Measurements from ENCODE around the gene OR51G1. TPM values are rescaled to one million over a fixed set of nuclear protein-coding genes. Genes with fewer than 3 reads are reported as not detected.
"Not testable (repeated sequence)": the region's sequence is repeated elsewhere in the genome, so short reads cannot be mapped to it uniquely, and the experiment has no call there.

OR51G1 gene, protein sequence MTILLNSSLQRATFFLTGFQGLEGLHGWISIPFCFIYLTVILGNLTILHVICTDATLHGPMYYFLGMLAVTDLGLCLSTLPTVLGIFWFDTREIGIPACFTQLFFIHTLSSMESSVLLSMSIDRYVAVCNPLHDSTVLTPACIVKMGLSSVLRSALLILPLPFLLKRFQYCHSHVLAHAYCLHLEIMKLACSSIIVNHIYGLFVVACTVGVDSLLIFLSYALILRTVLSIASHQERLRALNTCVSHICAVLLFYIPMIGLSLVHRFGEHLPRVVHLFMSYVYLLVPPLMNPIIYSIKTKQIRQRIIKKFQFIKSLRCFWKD
- total RNA-seq, result not detected

GRCh38 chr11:4924239-4924638 lies at the start of gene OR51G1:
TSS of gene OR51G1 (minus strand) at chr11:4924339. CDS start at chr11:4924339, 0 bp downstream.
- Mint-ChIP-seq H3K27me3 (peaks cover 11% of the 10 kb centered on the region), H3K9me3 (ENCODE audit: low read depth) (no peaks in the 10 kb centered on the region), H3K27ac (no peak within 1 kb of the TSS), H3K4me1 (no peaks in the 10 kb centered on the region), H3K4me3 (no peak within 1 kb of the TSS), H3K36me3 (ENCODE audit: low read depth) (no peaks in the 10 kb centered on the region)
- intact Hi-C loops (cut with DNase I, micrococcal nuclease), result no loop called here
- ChIA-PET CTCF (no interaction called here), POLR2A (no interaction called here)
- ATAC-seq, result no peak
- no peak for DNase-seq

- ChIA-PET CTCF (interaction anchor here (0.6 kb wide), 1 partner anchor 26 kb away, joined by 3 read pairs; no protein-coding TSS in a partner anchor), POLR2A (no interaction called here)
- intact Hi-C loops (cut with DNase I, micrococcal nuclease), result no loop called here
- no peaks in the 10 kb centered on the region for H3K36me3 Mint-ChIP-seq (ENCODE audit: low read depth)
- no peak overlapping the region for H3K27ac Mint-ChIP-seq
- H3K4me1 Mint-ChIP-seq, result no peaks in the 10 kb centered on the region
- H3K4me3 Mint-ChIP-seq, result no peak overlapping the region
- ATAC-seq (no peak), DNase-seq (no peak)
- H3K9me3 Mint-ChIP-seq (ENCODE audit: low read depth), result peaks cover 1% of the 10 kb centered on the region
- H3K27me3 Mint-ChIP-seq, result peaks cover 4% of the 10 kb centered on the region
Measured at GRCh38 chr11:4962816-4963215, 38.7 kb upstream of the OR51G1 start.

- ChIA-PET CTCF (no interaction called here), POLR2A (no interaction called here)
- DNase-seq (no peak), ATAC-seq (peak; percentile 42)
- Mint-ChIP-seq H3K9me3 (ENCODE audit: low read depth) (peaks cover 1% of the 10 kb centered on the region), H3K4me1 (no peaks in the 10 kb centered on the region), H3K36me3 (ENCODE audit: low read depth) (no peaks in the 10 kb centered on the region), H3K27ac (no peak overlapping the region), H3K4me3 (no peak overlapping the region), H3K27me3 (peaks cover 2% of the 10 kb centered on the region)
- intact Hi-C loops (cut with DNase I, micrococcal nuclease), result no loop called here
Measured at GRCh38 chr11:4960877-4961276, 36.7 kb upstream of the OR51G1 start.

GRCh38 chr11:4957396-4957795 lies 33.3 kb upstream of the OR51G1 start:
- Mint-ChIP-seq H3K9me3 (ENCODE audit: low read depth) (peaks cover 1% of the 10 kb centered on the region), H3K27me3 (peaks cover 4% of the 10 kb centered on the region), H3K27ac (no peak overlapping the region), H3K4me3 (no peak overlapping the region), H3K36me3 (ENCODE audit: low read depth) (no peaks in the 10 kb centered on the region), H3K4me1 (no peaks in the 10 kb centered on the region)
- DNase-seq (no peak), ATAC-seq (no peak)
- ChIA-PET CTCF (no interaction called here), POLR2A (no interaction called here)
- intact Hi-C loops (cut with DNase I, micrococcal nuclease), result no loop called here

- H3K36me3 Mint-ChIP-seq (ENCODE audit: low read depth); H3K4me3 Mint-ChIP-seq; H3K27ac Mint-ChIP-seq; CTCF ChIA-PET; H3K9me3 Mint-ChIP-seq (ENCODE audit: low read depth); ATAC-seq; H3K4me1 Mint-ChIP-seq; intact Hi-C loops (cut with DNase I, micrococcal nuclease); H3K27me3 Mint-ChIP-seq; DNase-seq; POLR2A ChIA-PET: not testable (repeated sequence)
Measured at GRCh38 chr11:4955613-4956012, 31.5 kb upstream of the OR51G1 start, which contains the start of gene OR51A2. TSS of gene OR51A2 (minus strand) at chr11:4955713. CDS start at chr11:4955713, 0 bp downstream.

DNA sequence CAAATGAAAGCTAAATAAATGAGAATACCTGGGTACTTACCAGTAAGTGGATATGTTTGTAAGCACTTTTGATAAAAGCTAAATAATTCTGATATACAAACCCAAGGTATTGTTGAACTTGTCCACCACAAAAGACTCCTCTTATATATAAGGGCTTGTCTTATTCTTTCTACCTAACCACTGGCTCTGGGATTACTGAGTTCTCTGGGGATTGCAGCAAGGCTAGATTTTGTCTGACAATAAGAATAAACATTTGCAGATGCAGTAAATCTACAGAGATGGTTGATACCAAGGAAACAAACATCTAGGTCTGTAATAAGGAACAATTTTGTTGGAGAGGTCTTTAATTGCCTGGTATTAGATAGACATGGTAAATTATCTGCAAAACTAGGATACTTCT lies 23.4 kb upstream of the OR51G1 start, which contains the start of gene OR51A4:
Gene OR51A4 (minus strand): TSS at position 101 of the 400 bp plus-strand sequence. CDS start 505 bp downstream, outside the sequence.
- Mint-ChIP-seq H3K27me3 (peaks cover 2% of the 10 kb centered on the region), H3K27ac (no peak within 1 kb of the TSS), H3K9me3 (ENCODE audit: low read depth) (no peaks in the 10 kb centered on the region), H3K36me3 (ENCODE audit: low read depth) (no peaks in the 10 kb centered on the region), H3K4me3 (no peak within 1 kb of the TSS), H3K4me1 (no peaks in the 10 kb centered on the region)
- intact Hi-C loops (cut with DNase I, micrococcal nuclease), result no loop called here
- CTCF ChIA-PET, result no interaction called here
- no peak for DNase-seq
- POLR2A ChIA-PET, result no interaction called here
- ATAC-seq, result no peak

DNA sequence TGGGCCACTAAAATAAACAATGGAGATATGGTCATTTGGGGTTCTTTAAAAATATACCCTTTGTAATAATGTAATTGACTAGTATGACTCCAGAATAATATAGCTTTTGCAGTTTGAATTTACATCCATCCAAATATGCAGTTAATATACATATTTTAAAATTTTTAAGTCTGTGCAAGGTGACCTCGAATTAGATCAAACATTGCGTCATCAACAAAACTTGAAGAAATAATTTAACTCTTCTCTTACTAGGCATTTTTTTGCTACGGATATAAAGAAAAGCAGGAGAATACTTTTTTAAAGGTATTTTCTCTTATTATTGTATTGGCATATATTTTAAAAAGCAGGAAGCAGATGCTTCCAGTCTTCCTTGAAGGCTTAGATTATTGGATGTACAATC lies 12.6 kb upstream of the OR51G1 start:
- CTCF ChIA-PET, result no interaction called here

DNA sequence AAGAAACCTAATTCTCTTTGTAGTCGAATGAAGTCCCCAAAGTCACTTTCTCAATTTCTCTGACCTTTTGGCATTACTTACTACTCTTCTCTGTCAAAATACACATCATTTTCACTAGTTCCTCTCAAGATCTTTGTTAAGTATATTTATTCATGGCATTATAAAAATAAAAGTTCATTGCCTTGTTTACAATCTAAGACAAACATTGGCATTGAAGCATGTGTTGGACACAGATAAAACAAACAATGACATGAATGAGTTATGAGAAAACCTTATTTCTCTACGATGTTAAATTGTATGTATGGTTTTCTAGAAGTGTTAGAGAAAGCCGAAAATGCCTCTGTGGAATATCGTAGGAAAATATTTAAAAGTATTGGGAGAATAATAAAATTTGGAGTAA lies 8.6 kb upstream of the OR51G1 start:
- POLR2A ChIA-PET, result no interaction called here
- no peak overlapping the region for H3K27ac Mint-ChIP-seq
- CTCF ChIA-PET, result no interaction called here
- intact Hi-C loops (cut with DNase I, micrococcal nuclease), result no loop called here
- ATAC-seq, result no peak
- no peak for DNase-seq
- no peaks in the 10 kb centered on the region for H3K4me1 Mint-ChIP-seq
- no peaks in the 10 kb centered on the region for H3K36me3 Mint-ChIP-seq (ENCODE audit: low read depth)
- no peaks in the 10 kb centered on the region for H3K9me3 Mint-ChIP-seq (ENCODE audit: low read depth)
- no peak overlapping the region for H3K4me3 Mint-ChIP-seq
- no peaks in the 10 kb centered on the region for H3K27me3 Mint-ChIP-seq

More for the DNA sequence above, 12.6 kb upstream of the OR51G1 start:
- POLR2A ChIA-PET, result no interaction called here
- DNase-seq (no peak), ATAC-seq (no peak)
- Mint-ChIP-seq H3K4me1 (no peaks in the 10 kb centered on the region), H3K9me3 (ENCODE audit: low read depth) (no peaks in the 10 kb centered on the region), H3K36me3 (ENCODE audit: low read depth) (no peaks in the 10 kb centered on the region), H3K27me3 (no peaks in the 10 kb centered on the region), H3K4me3 (no peak overlapping the region), H3K27ac (no peak overlapping the region)
- intact Hi-C loops (cut with DNase I, micrococcal nuclease), result no loop called here

- CTCF ChIA-PET, result no interaction called here
- Mint-ChIP-seq H3K4me1 (no peaks in the 10 kb centered on the region), H3K9me3 (ENCODE audit: low read depth) (no peaks in the 10 kb centered on the region), H3K27me3 (peaks cover 11% of the 10 kb centered on the region), H3K36me3 (ENCODE audit: low read depth) (no peaks in the 10 kb centered on the region), H3K4me3 (no peak overlapping the region), H3K27ac (no peak overlapping the region)
- intact Hi-C loops (cut with DNase I, micrococcal nuclease), result no loop called here
- DNase-seq (no peak), ATAC-seq (no peak)
- POLR2A ChIA-PET, result no interaction called here
Measured at GRCh38 chr11:4926608-4927007, 2.5 kb upstream of the OR51G1 start.

GRCh38 chr11:4922304-4922703 lies 1.8 kb downstream of the OR51G1 start:
- intact Hi-C loops (cut with DNase I, micrococcal nuclease), result no loop called here
- peaks cover 11% of the 10 kb centered on the region for H3K27me3 Mint-ChIP-seq
- H3K4me3 Mint-ChIP-seq, result no peak overlapping the region
- H3K27ac Mint-ChIP-seq, result no peak overlapping the region
- no peak for DNase-seq
- H3K4me1 Mint-ChIP-seq, result no peaks in the 10 kb centered on the region
- ChIA-PET POLR2A (no interaction called here), CTCF (no interaction called here)
- ATAC-seq, result no peak
- H3K9me3 Mint-ChIP-seq (ENCODE audit: low read depth), result no peaks in the 10 kb centered on the region
- no peaks in the 10 kb centered on the region for H3K36me3 Mint-ChIP-seq (ENCODE audit: low read depth)

DNA sequence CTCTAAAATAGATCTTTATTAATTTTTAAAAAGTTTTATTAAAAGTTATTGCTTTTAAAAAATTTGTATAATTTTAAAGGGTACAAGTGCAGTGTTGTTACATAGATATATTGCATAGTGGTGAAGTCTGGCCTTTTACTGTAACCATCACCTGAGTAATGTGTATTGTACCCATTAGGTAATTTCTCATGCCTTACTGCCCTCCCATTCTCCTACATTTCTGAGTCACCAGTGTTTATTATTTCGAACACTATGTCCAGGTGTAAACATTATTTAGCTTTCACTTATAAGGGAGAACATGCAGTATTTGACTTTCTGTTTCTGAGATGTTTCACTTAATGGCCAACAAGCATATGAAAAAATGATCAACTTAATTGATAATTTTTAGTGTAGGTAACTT lies 2.3 kb downstream of the OR51G1 start:
- CTCF ChIA-PET, result no interaction called here
- Mint-ChIP-seq H3K27ac (no peak overlapping the region), H3K4me1 (no peaks in the 10 kb centered on the region), H3K27me3 (peaks cover 11% of the 10 kb centered on the region), H3K9me3 (ENCODE audit: low read depth) (no peaks in the 10 kb centered on the region), H3K4me3 (no peak overlapping the region), H3K36me3 (ENCODE audit: low read depth) (no peaks in the 10 kb centered on the region)
- ATAC-seq (no peak), DNase-seq (no peak)
- intact Hi-C loops (cut with DNase I, micrococcal nuclease), result no loop called here
- POLR2A ChIA-PET, result no interaction called here

- Mint-ChIP-seq H3K27ac (no peak within 1 kb of the TSS), H3K27me3 (peaks cover 12% of the 10 kb centered on the region), H3K36me3 (ENCODE audit: low read depth) (no peaks in the 10 kb centered on the region), H3K4me3 (no peak within 1 kb of the TSS), H3K9me3 (ENCODE audit: low read depth) (no peaks in the 10 kb centered on the region), H3K4me1 (no peaks in the 10 kb centered on the region)
- intact Hi-C loops (cut with DNase I, micrococcal nuclease), result no loop called here
- no peak for ATAC-seq
- POLR2A ChIA-PET, result no interaction called here
- CTCF ChIA-PET, result no interaction called here
- DNase-seq, result no peak
Measured at GRCh38 chr11:4919250-4919649, 4.9 kb downstream of the OR51G1 start, which contains the start of gene OR51G2. TSS of gene OR51G2 (minus strand) at chr11:4919350. CDS start at chr11:4915663, 3,687 bp downstream.
